ENCODE measurements around the gene LRRK1.

The LRRK1 gene

DNA sequence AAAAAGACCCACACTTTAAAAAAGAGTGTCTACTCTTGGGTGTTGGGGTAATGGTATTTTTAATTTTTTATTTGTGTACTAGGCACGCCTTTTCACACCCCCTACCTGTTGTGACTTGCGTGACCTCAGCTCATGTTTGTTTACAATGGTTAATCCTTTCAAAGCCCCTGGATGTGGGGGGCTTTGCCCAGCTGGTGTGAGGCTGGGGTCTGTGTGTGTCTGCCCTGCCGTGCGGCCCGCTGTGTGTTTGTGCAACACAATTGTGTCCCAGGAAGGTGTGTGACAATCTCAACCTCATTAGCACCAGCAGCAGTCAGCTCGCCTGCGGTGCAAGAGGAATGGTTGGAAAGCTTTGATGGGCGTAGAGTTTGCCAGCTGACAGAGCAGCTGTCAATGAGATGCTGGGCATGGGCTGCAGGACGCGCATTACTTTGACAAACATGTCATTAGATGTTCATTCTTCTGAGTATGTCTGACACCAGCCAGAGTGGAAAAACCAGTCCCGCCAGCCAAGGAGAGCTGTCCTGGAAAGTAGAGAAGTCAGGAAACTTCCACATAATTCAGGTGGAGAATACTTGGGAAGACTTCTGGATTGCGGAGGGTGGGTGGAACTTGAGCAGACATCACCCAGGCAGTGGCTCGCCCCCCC lies 9.6 kb downstream of the LRRK1 start:
- no peak overlapping the region for H4K8ac ChIP-seq (ENCODE audit: low read length)
- peaks cover 3 to 68% of the 10 kb centered on the region in 2 experiments for H3K36me3 ChIP-seq (ENCODE audit: control insufficient read depth in 1 of 2, insufficient read depth in 2 of 2, low read depth in 1 of 2, low read length in 2 of 2)
- no peak overlapping the region for H3K27ac ChIP-seq (ENCODE audit: low read length, poor library complexity, severe bottlenecking)
- H3K23ac ChIP-seq (ENCODE audit: low read length in 2 of 2), result no peak overlapping the region
- H3K27me3 ChIP-seq (ENCODE audit: control insufficient read depth in 1 of 2, insufficient read depth in 1 of 2, low read length in 2 of 2), result no peaks in the 10 kb centered on the region
- H2AFZ ChIP-seq (ENCODE audit: low read depth, low read length), result no peak overlapping the region
- no peak overlapping the region for H3K14ac ChIP-seq (ENCODE audit: low read length in 2 of 2)
- no peak overlapping the region for H4K91ac ChIP-seq (ENCODE audit: low read length)
- no peaks in the 10 kb centered on the region for H3K79me1 ChIP-seq (replicated peaks; ENCODE audit: low read length, poor library complexity, severe bottlenecking)
- H2BK12ac ChIP-seq (ENCODE audit: low read length in 2 of 2), result no peak overlapping the region
- H2BK5ac ChIP-seq (ENCODE audit: low read depth, low read length, poor library complexity, severe bottlenecking), result no peak overlapping the region
- no peak overlapping the region for H2AK5ac ChIP-seq (ENCODE audit: low read length, severe bottlenecking)
- 92% methylated on average over 13 of the region's 13 CpGs for WGBS
- no peak overlapping the region for H2BK15ac ChIP-seq (ENCODE audit: low read depth, poor library complexity, severe bottlenecking)
- H3K4me2 ChIP-seq (ENCODE audit: low read length, poor library complexity, severe bottlenecking), result no peak overlapping the region
- H3K4ac ChIP-seq (ENCODE audit: low read depth in 1 of 2, low read length in 2 of 2), result no peak overlapping the region
- no peak overlapping the region for H3K4me3 ChIP-seq (ENCODE audit: insufficient read depth in 1 of 2, low read depth in 1 of 2, low read length in 2 of 2)
- no peak for DNase-seq
- H3K18ac ChIP-seq (ENCODE audit: low read depth in 1 of 2, low read length in 2 of 2), result no peak overlapping the region
- H3K4me1 ChIP-seq (ENCODE audit: control insufficient read depth, insufficient read depth, low read depth, low read length), result peaks cover 7% of the 10 kb centered on the region
- H3K9ac ChIP-seq (ENCODE audit: low read length), result no peak overlapping the region
- no peaks in the 10 kb centered on the region for H3K9me3 ChIP-seq (ENCODE audit: control insufficient read depth, low read length)
- H2BK120ac ChIP-seq (ENCODE audit: low read depth, low read length), result no peak overlapping the region

GRCh38 chr15:100929641-100930042 lies 10.5 kb downstream of the LRRK1 start:
- H3K27ac ChIP-seq (ENCODE audit: low read length, poor library complexity, severe bottlenecking), result no peak overlapping the region
- H3K4me3 ChIP-seq (ENCODE audit: insufficient read depth in 1 of 2, low read depth in 1 of 2, low read length in 2 of 2), result no peak overlapping the region
- no peak overlapping the region for H2BK120ac ChIP-seq (ENCODE audit: low read depth, low read length)
- H3K4me1 ChIP-seq (ENCODE audit: control insufficient read depth, insufficient read depth, low read depth, low read length), result peaks cover 7% of the 10 kb centered on the region
- H4K91ac ChIP-seq (ENCODE audit: low read length), result no peak overlapping the region
- no peak overlapping the region for H2AFZ ChIP-seq (ENCODE audit: low read depth, low read length)
- H2BK12ac ChIP-seq (ENCODE audit: low read length in 2 of 2), result no peak overlapping the region
- no peak overlapping the region for H3K4ac ChIP-seq (ENCODE audit: low read depth in 1 of 2, low read length in 2 of 2)
- no peaks in the 10 kb centered on the region for H3K9me3 ChIP-seq (ENCODE audit: control insufficient read depth, low read length)
- H3K27me3 ChIP-seq (ENCODE audit: control insufficient read depth in 1 of 2, insufficient read depth in 1 of 2, low read length in 2 of 2), result no peaks in the 10 kb centered on the region
- no peak for DNase-seq
- H2BK15ac ChIP-seq (ENCODE audit: low read depth, poor library complexity, severe bottlenecking), result no peak overlapping the region
- H2BK5ac ChIP-seq (ENCODE audit: low read depth, low read length, poor library complexity, severe bottlenecking), result no peak overlapping the region
- WGBS, result 30% methylated on average over 6 of the region's 6 CpGs
- H3K14ac ChIP-seq (ENCODE audit: low read length in 2 of 2), result no peak overlapping the region
- no peak overlapping the region for H3K18ac ChIP-seq (ENCODE audit: low read depth in 1 of 2, low read length in 2 of 2)
- no peak overlapping the region for H3K4me2 ChIP-seq (ENCODE audit: low read length, poor library complexity, severe bottlenecking)
- H2AK5ac ChIP-seq (ENCODE audit: low read length, severe bottlenecking), result no peak overlapping the region
- no peak overlapping the region for H3K9ac ChIP-seq (ENCODE audit: low read length)
- no peak overlapping the region for H4K8ac ChIP-seq (ENCODE audit: low read length)
- H3K23ac ChIP-seq (ENCODE audit: low read length in 2 of 2), result no peak overlapping the region
- peaks cover 3 to 63% of the 10 kb centered on the region in 2 experiments for H3K36me3 ChIP-seq (ENCODE audit: control insufficient read depth in 1 of 2, insufficient read depth in 2 of 2, low read depth in 1 of 2, low read length in 2 of 2)
- no peaks in the 10 kb centered on the region for H3K79me1 ChIP-seq (replicated peaks; ENCODE audit: low read length, poor library complexity, severe bottlenecking)

- Histone ChIP-seq H2BK12ac (ENCODE audit: low read length in 2 of 2) (no peak overlapping the region), H4K8ac (ENCODE audit: low read length) (no peak overlapping the region), H3K18ac (ENCODE audit: low read depth in 1 of 2, low read length in 2 of 2) (no peak overlapping the region), H4K91ac (ENCODE audit: low read length) (no peak overlapping the region), H3K4me2 (ENCODE audit: low read length, poor library complexity, severe bottlenecking) (no peak overlapping the region), H3K4ac (ENCODE audit: low read depth in 1 of 2, low read length in 2 of 2) (no peak overlapping the region), H3K14ac (ENCODE audit: low read length in 2 of 2) (no peak overlapping the region), H2BK5ac (ENCODE audit: low read depth, low read length, poor library complexity, severe bottlenecking) (no peak overlapping the region), H3K4me1 (ENCODE audit: control insufficient read depth, insufficient read depth, low read depth, low read length) (peaks cover 7% of the 10 kb centered on the region), H3K27me3 (ENCODE audit: control insufficient read depth in 1 of 2, insufficient read depth in 1 of 2, low read length in 2 of 2) (no peaks in the 10 kb centered on the region), H2AFZ (ENCODE audit: low read depth, low read length) (no peak overlapping the region), H3K23ac (ENCODE audit: low read length in 2 of 2) (no peak overlapping the region), H3K9ac (ENCODE audit: low read length) (no peak overlapping the region), H3K79me1 (replicated peaks; ENCODE audit: low read length, poor library complexity, severe bottlenecking) (no peaks in the 10 kb centered on the region), H2BK120ac (ENCODE audit: low read depth, low read length) (no peak overlapping the region), H3K36me3 (ENCODE audit: control insufficient read depth in 1 of 2, insufficient read depth in 2 of 2, low read depth in 1 of 2, low read length in 2 of 2) (peaks cover 3 to 57% of the 10 kb centered on the region in 2 experiments), H3K4me3 (ENCODE audit: insufficient read depth in 1 of 2, low read depth in 1 of 2, low read length in 2 of 2) (no peak overlapping the region), H3K27ac (ENCODE audit: low read length, poor library complexity, severe bottlenecking) (no peak overlapping the region), H2BK15ac (ENCODE audit: low read depth, poor library complexity, severe bottlenecking) (no peak overlapping the region), H2AK5ac (ENCODE audit: low read length, severe bottlenecking) (no peak overlapping the region), H3K9me3 (ENCODE audit: control insufficient read depth, low read length) (no peaks in the 10 kb centered on the region)
- WGBS, result 96% methylated on average over 4 of the region's 4 CpGs
- no peak for DNase-seq
Measured at GRCh38 chr15:100930306-100930848, 11.2 kb downstream of the LRRK1 start.

- DNase-seq, result no peak
- Histone ChIP-seq H2BK5ac (ENCODE audit: low read depth, low read length, poor library complexity, severe bottlenecking) (no peak overlapping the region), H2BK12ac (ENCODE audit: low read length in 2 of 2) (no peak overlapping the region), H3K14ac (ENCODE audit: low read length in 2 of 2) (no peak overlapping the region), H3K4me3 (ENCODE audit: insufficient read depth in 1 of 2, low read depth in 1 of 2, low read length in 2 of 2) (no peak overlapping the region), H3K18ac (ENCODE audit: low read depth in 1 of 2, low read length in 2 of 2) (no peak overlapping the region), H2AFZ (ENCODE audit: low read depth, low read length) (no peak overlapping the region), H3K79me1 (replicated peaks; ENCODE audit: low read length, poor library complexity, severe bottlenecking) (no peaks in the 10 kb centered on the region), H4K8ac (ENCODE audit: low read length) (no peak overlapping the region), H3K36me3 (ENCODE audit: control insufficient read depth in 1 of 2, insufficient read depth in 2 of 2, low read depth in 1 of 2, low read length in 2 of 2) (peaks cover under 1 to 52% of the 10 kb centered on the region in 2 experiments), H3K23ac (ENCODE audit: low read length in 2 of 2) (no peak overlapping the region), H3K9ac (ENCODE audit: low read length) (no peak overlapping the region), H4K91ac (ENCODE audit: low read length) (no peak overlapping the region), H3K9me3 (ENCODE audit: control insufficient read depth, low read length) (no peaks in the 10 kb centered on the region), H2BK15ac (ENCODE audit: low read depth, poor library complexity, severe bottlenecking) (no peak overlapping the region), H3K4me2 (ENCODE audit: low read length, poor library complexity, severe bottlenecking) (no peak overlapping the region), H2BK120ac (ENCODE audit: low read depth, low read length) (no peak overlapping the region), H3K4me1 (ENCODE audit: control insufficient read depth, insufficient read depth, low read depth, low read length) (peaks cover 5% of the 10 kb centered on the region), H3K27me3 (ENCODE audit: control insufficient read depth in 1 of 2, insufficient read depth in 1 of 2, low read length in 2 of 2) (no peaks in the 10 kb centered on the region), H3K4ac (ENCODE audit: low read depth in 1 of 2, low read length in 2 of 2) (no peak overlapping the region), H2AK5ac (ENCODE audit: low read length, severe bottlenecking) (no peak overlapping the region), H3K27ac (ENCODE audit: low read length, poor library complexity, severe bottlenecking) (no peak overlapping the region)
- 96% methylated on average over 13 of the region's 15 CpGs for WGBS
Measured at GRCh38 chr15:100931143-100931890, 12.2 kb downstream of the LRRK1 start.
